ENCODE measurements around the gene FAM131C.

Gene FAM131C

DNA sequence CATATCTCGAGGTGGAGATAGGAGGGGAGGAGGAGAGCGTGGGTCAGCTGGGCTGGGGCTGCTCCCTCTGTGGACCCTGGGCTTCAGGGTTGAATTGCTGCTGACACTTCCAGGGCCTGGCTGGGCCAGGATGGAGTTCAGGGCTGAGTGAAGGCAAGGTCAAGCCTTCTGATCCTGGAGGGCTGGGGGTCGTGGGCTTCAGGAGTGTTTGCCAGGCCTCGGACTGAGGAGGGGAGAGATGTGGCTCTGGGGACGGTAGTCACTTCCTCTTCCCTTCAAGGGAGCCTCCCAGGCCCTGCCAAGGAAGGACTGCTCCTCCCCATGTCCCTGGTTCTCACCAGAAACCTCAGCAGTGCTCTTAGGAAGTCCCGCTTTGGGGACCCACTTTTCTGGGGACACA lies 12.1 kb upstream of the FAM131C start (continued):
- TF ChIP-seq, protein P1, sequence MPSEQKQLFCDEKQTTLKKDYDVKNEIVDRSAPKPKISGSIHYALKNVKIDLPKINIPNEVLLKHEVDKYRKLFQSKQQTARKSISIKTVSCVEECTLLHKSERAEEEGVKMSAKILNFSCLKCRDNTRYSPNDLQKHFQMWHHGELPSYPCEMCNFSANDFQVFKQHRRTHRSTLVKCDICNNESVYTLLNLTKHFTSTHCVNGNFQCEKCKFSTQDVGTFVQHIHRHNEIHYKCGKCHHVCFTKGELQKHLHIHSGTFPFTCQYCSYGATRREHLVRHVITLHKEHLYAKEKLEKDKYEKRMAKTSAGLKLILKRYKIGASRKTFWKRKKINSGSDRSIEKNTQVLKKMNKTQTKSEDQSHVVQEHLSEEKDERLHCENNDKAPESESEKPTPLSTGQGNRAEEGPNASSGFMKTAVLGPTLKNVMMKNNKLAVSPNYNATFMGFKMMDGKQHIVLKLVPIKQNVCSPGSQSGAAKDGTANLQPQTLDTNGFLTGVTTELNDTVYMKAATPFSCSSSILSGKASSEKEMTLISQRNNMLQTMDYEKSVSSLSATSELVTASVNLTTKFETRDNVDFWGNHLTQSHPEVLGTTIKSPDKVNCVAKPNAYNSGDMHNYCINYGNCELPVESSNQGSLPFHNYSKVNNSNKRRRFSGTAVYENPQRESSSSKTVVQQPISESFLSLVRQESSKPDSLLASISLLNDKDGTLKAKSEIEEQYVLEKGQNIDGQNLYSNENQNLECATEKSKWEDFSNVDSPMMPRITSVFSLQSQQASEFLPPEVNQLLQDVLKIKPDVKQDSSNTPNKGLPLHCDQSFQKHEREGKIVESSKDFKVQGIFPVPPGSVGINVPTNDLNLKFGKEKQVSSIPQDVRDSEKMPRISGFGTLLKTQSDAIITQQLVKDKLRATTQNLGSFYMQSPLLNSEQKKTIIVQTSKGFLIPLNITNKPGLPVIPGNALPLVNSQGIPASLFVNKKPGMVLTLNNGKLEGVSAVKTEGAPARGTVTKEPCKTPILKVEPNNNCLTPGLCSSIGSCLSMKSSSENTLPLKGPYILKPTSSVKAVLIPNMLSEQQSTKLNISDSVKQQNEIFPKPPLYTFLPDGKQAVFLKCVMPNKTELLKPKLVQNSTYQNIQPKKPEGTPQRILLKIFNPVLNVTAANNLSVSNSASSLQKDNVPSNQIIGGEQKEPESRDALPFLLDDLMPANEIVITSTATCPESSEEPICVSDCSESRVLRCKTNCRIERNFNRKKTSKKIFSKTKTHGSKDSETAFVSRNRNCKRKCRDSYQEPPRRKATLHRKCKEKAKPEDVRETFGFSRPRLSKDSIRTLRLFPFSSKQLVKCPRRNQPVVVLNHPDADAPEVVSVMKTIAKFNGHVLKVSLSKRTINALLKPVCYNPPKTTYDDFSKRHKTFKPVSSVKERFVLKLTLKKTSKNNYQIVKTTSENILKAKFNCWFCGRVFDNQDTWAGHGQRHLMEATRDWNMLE (tag by site-specific recombination; conservative IDR thresholded peaks at IDR 0.05; ENCODE audit: low read depth) = no peak
- TF ChIP-seq GLIS2 (tag by site-specific recombination; IDR thresholded peaks at IDR 0.05) = no peak
- TF ChIP-seq ZNF629 (tag by site-specific recombination; IDR thresholded peaks at IDR 0.05) = no peak
- TF ChIP-seq ZNF626 (tag by site-specific recombination; IDR thresholded peaks at IDR 0.05) = no peak
- no peak for TF ChIP-seq ZNF214 (tag by site-specific recombination; IDR thresholded peaks at IDR 0.05; ENCODE audit: borderline replicate concordance)
- no peak for TF ChIP-seq GLIS1 (tag by site-specific recombination; IDR thresholded peaks at IDR 0.05)
- no peak for TF ChIP-seq TRIM28 (IDR thresholded peaks at IDR 0.05; ENCODE audit: borderline replicate concordance, low read length)
- TF ChIP-seq, protein P2, sequence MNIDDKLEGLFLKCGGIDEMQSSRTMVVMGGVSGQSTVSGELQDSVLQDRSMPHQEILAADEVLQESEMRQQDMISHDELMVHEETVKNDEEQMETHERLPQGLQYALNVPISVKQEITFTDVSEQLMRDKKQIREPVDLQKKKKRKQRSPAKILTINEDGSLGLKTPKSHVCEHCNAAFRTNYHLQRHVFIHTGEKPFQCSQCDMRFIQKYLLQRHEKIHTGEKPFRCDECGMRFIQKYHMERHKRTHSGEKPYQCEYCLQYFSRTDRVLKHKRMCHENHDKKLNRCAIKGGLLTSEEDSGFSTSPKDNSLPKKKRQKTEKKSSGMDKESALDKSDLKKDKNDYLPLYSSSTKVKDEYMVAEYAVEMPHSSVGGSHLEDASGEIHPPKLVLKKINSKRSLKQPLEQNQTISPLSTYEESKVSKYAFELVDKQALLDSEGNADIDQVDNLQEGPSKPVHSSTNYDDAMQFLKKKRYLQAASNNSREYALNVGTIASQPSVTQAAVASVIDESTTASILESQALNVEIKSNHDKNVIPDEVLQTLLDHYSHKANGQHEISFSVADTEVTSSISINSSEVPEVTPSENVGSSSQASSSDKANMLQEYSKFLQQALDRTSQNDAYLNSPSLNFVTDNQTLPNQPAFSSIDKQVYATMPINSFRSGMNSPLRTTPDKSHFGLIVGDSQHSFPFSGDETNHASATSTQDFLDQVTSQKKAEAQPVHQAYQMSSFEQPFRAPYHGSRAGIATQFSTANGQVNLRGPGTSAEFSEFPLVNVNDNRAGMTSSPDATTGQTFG (tag by site-specific recombination; IDR thresholded peaks at IDR 0.05; ENCODE audit: borderline replicate concordance) = no peak

DNA sequence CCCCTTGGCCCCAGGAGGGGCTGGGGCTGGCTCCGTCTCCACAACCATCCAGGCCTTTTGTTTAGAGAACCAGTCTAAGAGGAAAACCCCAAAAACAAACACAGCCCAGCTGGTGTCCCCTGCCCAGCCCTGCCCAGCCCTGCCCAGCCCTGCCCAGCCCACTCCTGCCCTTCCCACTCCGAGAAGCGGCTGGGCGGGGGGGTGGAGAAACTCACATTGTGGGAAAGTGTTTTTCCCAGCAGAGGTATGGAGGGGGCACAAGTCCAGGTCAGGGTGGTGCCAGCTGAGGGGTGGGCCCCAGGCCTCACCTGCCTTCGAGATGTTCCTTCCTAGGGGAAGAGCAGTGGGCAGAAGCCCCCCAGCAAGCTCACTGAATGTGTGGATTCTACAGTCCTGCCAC lies 10.0 kb upstream of the FAM131C start:
- H3K36me3 ChIP-seq (ENCODE audit: control insufficient read depth in 2 of 2, insufficient read depth in 1 of 2, low read length in 2 of 2) = no peaks in the 10 kb centered on the region
- ChIA-PET POLR2A (interaction anchor here (1.3 to 3.0 kb wide), 3 partner anchors 30 to 105 kb away, joined by 3 to 9 read pairs (median 5); no protein-coding TSS in a partner anchor), CTCF (interaction anchor here (0.6 to 9.7 kb wide), 18 partner anchors 10 to 537 kb away, joined by 3 to 427 read pairs (median 16); partner anchors contain the start of genes EPHA2 and FAM131C)
- no peaks in the 10 kb centered on the region for H3K4me1 ChIP-seq (ENCODE audit: control insufficient read depth, insufficient read depth, low read length)
- no peak overlapping the region for H3K27ac ChIP-seq (ENCODE audit: extremely low read depth, low read depth, low read length)
- H3K9me3 ChIP-seq (ENCODE audit: control insufficient read depth, insufficient read depth, low read depth, low read length) = no peaks in the 10 kb centered on the region
- no peak overlapping the region for H3K4me3 ChIP-seq (ENCODE audit: low read depth, low read length)
- TF ChIP-seq SP2 (tag by site-specific recombination; IDR thresholded peaks at IDR 0.05) (no peak), REPIN1 (tag by site-specific recombination; IDR thresholded peaks at IDR 0.05; ENCODE audit: low read depth) (no peak), SCRT1 (tag by site-specific recombination; IDR thresholded peaks at IDR 0.05; ENCODE audit: borderline replicate concordance) (no peak), ZNF146 (tag by site-specific recombination; IDR thresholded peaks at IDR 0.05) (no peak), ZXDB (tag by site-specific recombination; IDR thresholded peaks at IDR 0.05) (no peak), ZNF560 (tag by site-specific recombination; IDR thresholded peaks at IDR 0.05; ENCODE audit: borderline replicate concordance) (no peak), MEIS1 (CRISPR knock-in tag; IDR thresholded peaks at IDR 0.05; ENCODE audit: borderline replicate concordance) (no peak), PRDM10 (tag by site-specific recombination; IDR thresholded peaks at IDR 0.05) (peak; percentile 52), ZNF660 (tag by site-specific recombination; IDR thresholded peaks at IDR 0.05) (no peak), ZNF610 (tag by site-specific recombination; IDR thresholded peaks at IDR 0.05; ENCODE audit: borderline replicate concordance) (no peak), ZNF335 (tag by site-specific recombination; conservative IDR thresholded peaks at IDR 0.05) (no peak), ZFHX2 (tag by site-specific recombination; conservative IDR thresholded peaks at IDR 0.05) (peak; percentile 85), SP3 (tag by site-specific recombination; IDR thresholded peaks at IDR 0.05) (no peak), ZBTB48 (tag by site-specific recombination; IDR thresholded peaks at IDR 0.05) (no peak), ZSCAN23 (tag by site-specific recombination; IDR thresholded peaks at IDR 0.05) (no peak), EGR2 (tag by site-specific recombination; IDR thresholded peaks at IDR 0.05; ENCODE audit: low read depth) (peak; percentile 80), KLF1 (tag by site-specific recombination; IDR thresholded peaks at IDR 0.05) (peak; percentile 85)
